Measurements from ENCODE around the gene PLTP.

The PLTP gene

GRCh38 chr20:45890985-45891983, 20.7 kb downstream of the PLTP start, which contains the start of the genes CTSA and NEURL2:
TSS of gene CTSA (plus strand) at chr20:45891335. CDS start at chr20:45891569, 234 bp downstream.
TSS of gene NEURL2 (minus strand) at chr20:45891208. CDS start at chr20:45890991, 217 bp downstream.
- TF ChIP-seq ZFX (IDR thresholded peaks at IDR 0.05) (no peak), CTCF (conservative IDR thresholded peaks at IDR 0.05) (no peak)
- H3K27ac ChIP-seq = peak within 1 kb of the TSS; percentile 78

- H3K27ac ChIP-seq = peak overlapping the region; percentile 78
- TF ChIP-seq ZFX (IDR thresholded peaks at IDR 0.05) = no peak
These were observed 21.6 kb downstream of the PLTP start for GRCh38 chr20:45890077-45890984.

GRCh38 chr20:45888681-45889080, 23.3 kb downstream of the PLTP start:
- TF ChIP-seq ZFX (IDR thresholded peaks at IDR 0.05) = no peak
- no peak for TF ChIP-seq CTCF (conservative IDR thresholded peaks at IDR 0.05)
- H3K27ac ChIP-seq = no peak overlapping the region

GRCh38 chr20:45887346-45887715, 24.6 kb downstream of the PLTP start, which contains the start of gene SPATA25:
TSS of gene SPATA25 (minus strand) at chr20:45887622. CDS start at chr20:45887590, 32 bp downstream.
- TF ChIP-seq ZFX (IDR thresholded peaks at IDR 0.05) = no peak
- TF ChIP-seq CTCF (conservative IDR thresholded peaks at IDR 0.05) = no peak

GRCh38 chr20:45886590-45887345, 25.2 kb downstream of the PLTP start:
- no peak overlapping the region for H3K27ac ChIP-seq
- no peak for TF ChIP-seq CTCF (conservative IDR thresholded peaks at IDR 0.05)
- no peak for TF ChIP-seq ZFX (IDR thresholded peaks at IDR 0.05)

More at GRCh38 chr20:45887346-45887715, 24.6 kb downstream of the PLTP start, which contains the start of gene SPATA25:
- H3K27ac ChIP-seq = no peak within 1 kb of the TSS

GRCh38 chr20:45883100-45883469, 28.9 kb downstream of the PLTP start:
- no peak overlapping the region for H3K27ac ChIP-seq
- TF ChIP-seq ZFX (IDR thresholded peaks at IDR 0.05) = no peak
- no peak for TF ChIP-seq CTCF (conservative IDR thresholded peaks at IDR 0.05)

Data from C4-2B (cell line).